H1 (cell line): ENCODE results near the gene NEB.

Experiments
- CEBPB ChIP-seq: IDR thresholded peaks from 2 replicates; pipeline ENCODE4 v1.6.1; 2012; ENCODE audit warnings: low read depth, low read length
- EP300 ChIP-seq, 2 experiments: IDR thresholded peaks; 1 replicate in 1 of 2; 2 replicates in 1 of 2; pipeline ENCODE4 v1.6.1; 2011 to 2012; ENCODE audit warnings: low read depth in 2 of 2, low read length in 2 of 2, mild to moderate bottlenecking in 2 of 2, borderline replicate concordance in 1 of 2, inconsistent platforms in 1 of 2, moderate library complexity in 1 of 2
- GABPA ChIP-seq: IDR thresholded peaks from 2 replicates; pipeline ENCODE4 v1.6.1; 2011; ENCODE audit warnings: mild to moderate bottlenecking, low read length, moderate library complexity, borderline replicate concordance; ENCODE audit not compliant: insufficient read depth
- POLR2A ChIP-seq, 2 experiments: IDR thresholded peaks; 1 replicate in 1 of 2; 2 replicates in 1 of 2; pipeline ENCODE4 v1.6.1; 2011; ENCODE audit warnings: low read depth in 2 of 2, low read length in 2 of 2, mild to moderate bottlenecking in 2 of 2; ENCODE audit errors: control extremely low read depth in 1 of 2
- SIX5 ChIP-seq: IDR thresholded peaks from 2 replicates; pipeline ENCODE4 v1.6.1; 2011; ENCODE audit warnings: mild to moderate bottlenecking, low read depth, low read length
- TF ChIP-seq, protein P1 (sequence below), 3 experiments: IDR thresholded peaks; 1 replicate in 2 of 3; 2 replicates in 1 of 3; pipeline versions ENCODE4 v1.5.1 to v1.6.1; 2011; ENCODE audit warnings: low read length in 3 of 3, mild to moderate bottlenecking in 3 of 3, inconsistent platforms in 2 of 3, low read depth in 1 of 3, moderate library complexity in 1 of 3; ENCODE audit not compliant: insufficient read depth in 1 of 3; ENCODE audit errors: control extremely low read depth in 1 of 3

DNA sequence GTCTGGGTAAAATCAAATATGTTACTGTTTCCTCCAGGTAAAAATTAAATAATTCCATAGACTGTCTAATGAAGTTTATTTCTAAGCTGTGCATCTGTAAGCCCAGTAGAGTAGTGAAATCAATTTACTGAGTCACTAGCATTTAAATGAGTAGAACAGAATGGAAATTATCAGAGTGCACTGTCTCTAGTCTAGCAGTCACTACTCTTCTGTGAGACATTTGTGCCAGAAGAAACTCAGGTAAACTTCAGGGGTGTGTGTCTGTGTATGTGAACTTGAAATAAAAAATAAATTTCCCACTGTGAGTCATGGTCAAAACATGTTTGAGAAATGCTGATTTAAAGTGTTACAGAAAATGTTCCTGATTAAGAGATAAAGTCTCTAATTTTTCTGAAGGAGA is 178.2 kb downstream of the NEB start:
- no peak for TF ChIP-seq SIX5
- TF ChIP-seq EP300 (IDR thresholded peaks at IDR 0.05; ENCODE audit: borderline replicate concordance in 1 of 2, low read depth in 2 of 2, low read length in 2 of 2), result no peak
- TF ChIP-seq GABPA, result no peak
- TF ChIP-seq CEBPB, result no peak
- TF ChIP-seq, protein P1, sequence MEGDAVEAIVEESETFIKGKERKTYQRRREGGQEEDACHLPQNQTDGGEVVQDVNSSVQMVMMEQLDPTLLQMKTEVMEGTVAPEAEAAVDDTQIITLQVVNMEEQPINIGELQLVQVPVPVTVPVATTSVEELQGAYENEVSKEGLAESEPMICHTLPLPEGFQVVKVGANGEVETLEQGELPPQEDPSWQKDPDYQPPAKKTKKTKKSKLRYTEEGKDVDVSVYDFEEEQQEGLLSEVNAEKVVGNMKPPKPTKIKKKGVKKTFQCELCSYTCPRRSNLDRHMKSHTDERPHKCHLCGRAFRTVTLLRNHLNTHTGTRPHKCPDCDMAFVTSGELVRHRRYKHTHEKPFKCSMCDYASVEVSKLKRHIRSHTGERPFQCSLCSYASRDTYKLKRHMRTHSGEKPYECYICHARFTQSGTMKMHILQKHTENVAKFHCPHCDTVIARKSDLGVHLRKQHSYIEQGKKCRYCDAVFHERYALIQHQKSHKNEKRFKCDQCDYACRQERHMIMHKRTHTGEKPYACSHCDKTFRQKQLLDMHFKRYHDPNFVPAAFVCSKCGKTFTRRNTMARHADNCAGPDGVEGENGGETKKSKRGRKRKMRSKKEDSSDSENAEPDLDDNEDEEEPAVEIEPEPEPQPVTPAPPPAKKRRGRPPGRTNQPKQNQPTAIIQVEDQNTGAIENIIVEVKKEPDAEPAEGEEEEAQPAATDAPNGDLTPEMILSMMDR (IDR thresholded peaks at IDR 0.05; ENCODE audit: control extremely low read depth in 1 of 3, insufficient read depth in 1 of 3, low read depth in 1 of 3, low read length in 3 of 3), result no peak
- TF ChIP-seq POLR2A (IDR thresholded peaks at IDR 0.05; ENCODE audit: control extremely low read depth in 1 of 2, low read depth in 2 of 2, low read length in 2 of 2), result no peak
